Umbilical cord (tissue), 2 donors: ENCODE data around the gene HARBI1. TPM values are rescaled to one million over a fixed set of nuclear protein-coding genes. Genes with fewer than 3 reads are reported as not detected.

ENCODE experiments used
- DNase-seq: peaks from one replicate; pipeline ENCODE4 v3.0.0-alpha.2; 2015; ENCODE audit warnings: low spot score
- total RNA-seq: library from RNA; depleted of rRNA; stranded (reverse); fragments of >200 nt; gene quantifications from one replicate; pipeline ENCODE4 v1.2.3, GENCODE V29; 2014; ENCODE audit warnings: low replicate concordance; ENCODE audit not compliant: insufficient read depth

HARBI1 gene
- total RNA-seq, 1 donor from 2014 or later, result 0.24 TPM

GRCh38 chr11:46554213-46555147 lies 62.5 kb downstream of the HARBI1 start:
- DNase-seq, result peak; percentile 37

DNA sequence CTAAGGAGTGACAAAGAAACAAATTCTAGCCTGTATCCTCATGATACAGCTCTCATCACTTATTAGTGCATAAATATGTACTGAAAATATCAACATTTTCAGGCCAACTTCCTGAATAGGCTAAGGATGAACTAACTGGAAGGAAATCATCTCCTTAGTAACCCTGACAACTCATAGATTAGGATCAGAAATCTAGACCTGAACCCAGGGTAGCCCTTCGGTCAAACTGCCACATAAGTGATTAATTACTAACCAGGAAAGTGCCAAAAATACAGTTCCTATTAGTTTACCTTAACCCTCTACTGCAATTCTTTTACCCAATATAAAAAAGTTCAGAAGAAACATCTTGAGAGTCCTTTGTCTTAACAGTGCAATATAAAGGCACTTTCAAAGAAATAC lies 63.2 kb downstream of the HARBI1 start:
- DNase-seq, result no peak

Other genes starting within 250 kb of the HARBI1 start
- gene MDK, start 235.6 kb downstream of the HARBI1 start, total RNA-seq, result 78.0 TPM
- gene CHRM4, start 225.5 kb downstream of the HARBI1 start, total RNA-seq, result not detected
- gene AMBRA1, start 23.2 kb downstream of the HARBI1 start, total RNA-seq, result 48.6 TPM
- gene ATG13, start 326 bp upstream of the HARBI1 start, total RNA-seq, result 37.6 TPM
- 41.9 TPM for gene ARHGAP1, start 83.4 kb upstream of the HARBI1 start, total RNA-seq
- gene ZNF408, start 83.8 kb upstream of the HARBI1 start, total RNA-seq, result 4.1 TPM
- gene F2, start 102.0 kb upstream of the HARBI1 start, total RNA-seq, result not detected
- 31.5 TPM for gene CKAP5, start 229.1 kb upstream of the HARBI1 start, total RNA-seq